ENCODE measurements around the gene EVC.

Gene EVC

DNA sequence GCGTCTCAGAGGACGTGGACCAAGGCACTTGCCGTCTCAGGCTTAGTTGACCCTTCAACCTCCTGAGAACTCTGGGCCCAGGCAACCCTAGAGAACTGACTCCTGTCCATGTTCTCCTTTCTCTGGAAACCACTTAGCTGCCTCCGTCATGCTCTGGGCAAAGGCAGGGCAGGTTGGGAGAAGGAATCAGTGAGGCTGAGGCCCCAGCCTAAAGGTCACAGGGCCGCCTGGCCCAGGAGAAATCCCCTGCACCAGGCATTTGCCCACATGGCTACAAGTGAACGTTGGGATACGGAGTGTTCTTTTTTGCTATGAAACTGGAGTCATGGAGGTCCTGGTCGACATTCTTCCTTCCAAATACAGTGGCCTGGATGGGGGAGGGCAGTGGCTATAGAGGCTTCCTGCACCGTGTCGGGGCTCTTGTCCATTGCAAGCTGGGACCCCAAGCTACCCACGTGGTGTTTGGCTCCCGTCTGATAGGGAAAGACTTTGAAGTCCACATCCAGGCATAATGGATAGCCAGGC, 105.9 kb downstream of the EVC start:
- H3K4me3 ChIP-seq (ENCODE audit: low read length) = no peak overlapping the region
- TF ChIP-seq, protein P1, sequence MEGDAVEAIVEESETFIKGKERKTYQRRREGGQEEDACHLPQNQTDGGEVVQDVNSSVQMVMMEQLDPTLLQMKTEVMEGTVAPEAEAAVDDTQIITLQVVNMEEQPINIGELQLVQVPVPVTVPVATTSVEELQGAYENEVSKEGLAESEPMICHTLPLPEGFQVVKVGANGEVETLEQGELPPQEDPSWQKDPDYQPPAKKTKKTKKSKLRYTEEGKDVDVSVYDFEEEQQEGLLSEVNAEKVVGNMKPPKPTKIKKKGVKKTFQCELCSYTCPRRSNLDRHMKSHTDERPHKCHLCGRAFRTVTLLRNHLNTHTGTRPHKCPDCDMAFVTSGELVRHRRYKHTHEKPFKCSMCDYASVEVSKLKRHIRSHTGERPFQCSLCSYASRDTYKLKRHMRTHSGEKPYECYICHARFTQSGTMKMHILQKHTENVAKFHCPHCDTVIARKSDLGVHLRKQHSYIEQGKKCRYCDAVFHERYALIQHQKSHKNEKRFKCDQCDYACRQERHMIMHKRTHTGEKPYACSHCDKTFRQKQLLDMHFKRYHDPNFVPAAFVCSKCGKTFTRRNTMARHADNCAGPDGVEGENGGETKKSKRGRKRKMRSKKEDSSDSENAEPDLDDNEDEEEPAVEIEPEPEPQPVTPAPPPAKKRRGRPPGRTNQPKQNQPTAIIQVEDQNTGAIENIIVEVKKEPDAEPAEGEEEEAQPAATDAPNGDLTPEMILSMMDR (conservative IDR thresholded peaks at IDR 0.05; ENCODE audit: low read depth, low read length) = no peak
- DNase-seq (ENCODE audit: low read depth) = no peak

DNA sequence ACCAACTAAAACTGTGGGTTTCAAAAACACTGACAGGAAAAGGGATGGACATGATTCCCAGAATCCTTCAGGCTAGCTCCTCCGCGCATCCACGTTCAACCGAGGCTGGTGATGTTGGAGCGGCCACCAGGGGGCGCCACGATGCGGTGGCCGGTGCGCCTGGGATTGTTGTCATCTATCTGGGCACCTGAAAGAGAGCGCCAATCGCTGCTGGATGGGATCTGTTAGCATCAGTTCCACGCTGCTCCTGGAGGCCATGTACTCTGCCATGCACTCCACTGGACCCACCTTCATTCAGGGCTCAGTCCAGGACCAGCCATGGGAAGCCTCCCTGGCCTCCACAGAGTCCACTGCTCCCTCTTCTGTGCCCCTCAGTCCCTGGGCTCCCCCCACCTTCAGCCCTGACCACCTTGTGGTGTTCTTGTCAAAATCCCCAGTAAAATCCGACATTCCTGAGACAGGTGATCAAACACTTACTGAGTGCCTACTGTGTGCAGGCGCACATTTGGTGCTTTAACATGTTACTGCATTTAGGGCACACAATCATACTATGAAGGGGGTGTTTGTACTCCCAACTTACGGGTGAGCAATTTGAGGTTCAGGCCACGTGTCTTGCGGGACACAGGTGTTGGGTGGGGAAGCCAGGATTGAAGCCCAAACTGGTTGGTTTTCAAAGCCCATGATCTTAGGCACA, 110.8 kb downstream of the EVC start:
- no peak for DNase-seq (ENCODE audit: low read depth)
- no peak overlapping the region for H3K4me3 ChIP-seq (ENCODE audit: low read length)
- TF ChIP-seq, protein P1 (conservative IDR thresholded peaks at IDR 0.05; ENCODE audit: low read depth, low read length) = peak; percentile 62

DNA sequence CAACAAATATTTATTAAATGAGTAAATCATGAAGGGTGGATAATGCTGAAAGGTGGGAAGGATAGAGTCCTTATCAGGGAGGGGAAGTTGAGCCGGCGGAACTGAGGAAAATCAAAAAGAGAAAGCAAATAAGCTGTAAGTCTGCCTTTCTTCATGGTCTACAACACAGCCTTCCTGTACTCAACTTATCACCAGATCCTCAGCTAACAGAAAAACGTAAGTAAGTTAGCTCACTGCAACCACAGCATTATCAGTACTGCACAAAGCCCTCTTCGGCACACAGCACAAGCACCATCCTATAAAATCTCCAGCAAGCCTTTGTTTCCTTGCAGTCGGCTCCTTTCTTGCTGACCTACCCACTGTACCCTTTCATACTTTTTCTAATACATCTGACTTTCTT, 111.6 kb downstream of the EVC start:
- H3K4me3 ChIP-seq (ENCODE audit: low read length) = no peak overlapping the region
- no peak for DNase-seq (ENCODE audit: low read depth)
- TF ChIP-seq, protein P1 (conservative IDR thresholded peaks at IDR 0.05; ENCODE audit: low read depth, low read length) = no peak

DNA sequence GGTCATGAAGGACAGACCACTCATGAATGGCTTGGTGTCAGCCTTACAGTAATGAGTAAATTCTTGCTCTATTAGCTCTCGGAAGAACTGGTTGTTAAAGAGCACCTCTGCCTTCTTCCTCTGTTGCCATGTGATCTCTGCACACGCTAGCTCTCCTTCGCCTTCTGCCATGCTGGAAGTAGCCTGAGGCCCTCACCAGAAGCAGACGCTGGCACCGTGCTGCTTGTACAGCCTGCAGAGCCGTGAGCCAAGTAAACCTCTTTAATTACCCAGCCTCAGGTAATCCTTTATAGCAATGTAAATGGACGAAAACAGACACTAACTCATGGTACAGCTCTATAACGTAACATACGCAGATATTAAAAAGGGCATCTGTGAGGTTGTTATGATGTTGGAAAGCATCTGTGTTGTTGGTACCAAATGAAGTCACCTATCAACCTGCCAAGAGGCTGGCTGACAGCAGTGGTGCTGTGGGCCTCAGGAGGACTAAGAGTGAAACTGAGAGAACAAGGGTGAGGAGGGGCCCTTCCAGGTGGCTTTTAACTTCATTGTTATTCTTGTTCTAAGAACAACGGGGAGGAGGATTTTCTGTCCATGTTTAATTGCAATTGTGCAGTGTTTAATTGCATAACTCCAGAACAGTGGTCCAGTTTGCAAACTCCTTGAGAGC, 112.7 kb downstream of the EVC start:
- TF ChIP-seq, protein P1 (conservative IDR thresholded peaks at IDR 0.05; ENCODE audit: low read depth, low read length) = no peak

DNA sequence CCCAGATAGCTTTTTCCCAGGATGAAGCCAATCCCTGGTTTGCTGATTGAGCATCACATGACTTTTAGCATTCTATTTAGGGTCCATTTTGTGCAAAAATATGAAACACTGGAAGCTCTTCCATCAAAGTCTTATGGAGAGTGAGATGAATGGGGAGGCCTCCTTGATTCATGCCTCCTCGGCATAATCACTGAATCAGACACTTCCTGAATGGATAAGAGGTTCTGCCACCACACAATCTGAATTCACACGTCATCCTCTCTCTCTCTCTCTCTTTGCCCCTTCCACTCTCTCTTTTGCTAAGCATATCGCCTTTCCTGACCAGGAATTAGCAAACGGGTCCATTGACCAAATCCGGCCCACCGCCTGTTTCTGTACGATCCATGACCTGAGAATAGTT, 113.2 kb downstream of the EVC start:
- no peak for DNase-seq (ENCODE audit: low read depth)
- TF ChIP-seq, protein P1 (conservative IDR thresholded peaks at IDR 0.05; ENCODE audit: low read depth, low read length) = no peak
- no peak overlapping the region for H3K4me3 ChIP-seq (ENCODE audit: low read length)

More for the DNA sequence above, 112.7 kb downstream of the EVC start:
- no peak overlapping the region for H3K4me3 ChIP-seq (ENCODE audit: low read length)
- no peak for DNase-seq (ENCODE audit: low read depth)

DNA sequence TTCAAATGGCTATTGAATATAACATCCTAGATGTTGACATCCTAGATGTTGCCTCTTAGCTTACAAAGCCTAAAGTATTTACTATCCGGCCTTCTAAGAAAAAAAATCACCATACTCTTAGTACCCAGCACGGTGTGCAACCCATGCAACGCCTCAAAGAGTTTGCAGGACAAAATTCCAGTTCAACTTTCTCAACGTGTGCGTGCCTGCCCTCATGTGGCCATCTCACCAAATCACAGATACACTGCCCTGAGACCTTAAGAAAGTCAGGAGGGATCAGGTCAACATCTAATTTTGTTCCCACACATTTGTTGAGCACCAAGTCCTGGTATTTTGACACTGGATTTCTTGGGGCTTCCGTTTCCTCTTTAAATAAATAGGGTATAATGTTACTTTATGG, 113.6 kb downstream of the EVC start:
- no peak for DNase-seq (ENCODE audit: low read depth)
- TF ChIP-seq, protein P1 (conservative IDR thresholded peaks at IDR 0.05; ENCODE audit: low read depth, low read length) = peak; percentile 71
- no peak overlapping the region for H3K4me3 ChIP-seq (ENCODE audit: low read length)

Measured in retinal pigment epithelial cell (primary cell).